Measurements from ENCODE around the gene PIAS4. TPM values are rescaled to one million over a fixed set of nuclear protein-coding genes. Genes with fewer than 3 reads are reported as not detected.

Gene PIAS4
- total and polyA plus RNA-seq, 7 donors, result 7.2 to 29.9 (median 18.6) TPM

DNA sequence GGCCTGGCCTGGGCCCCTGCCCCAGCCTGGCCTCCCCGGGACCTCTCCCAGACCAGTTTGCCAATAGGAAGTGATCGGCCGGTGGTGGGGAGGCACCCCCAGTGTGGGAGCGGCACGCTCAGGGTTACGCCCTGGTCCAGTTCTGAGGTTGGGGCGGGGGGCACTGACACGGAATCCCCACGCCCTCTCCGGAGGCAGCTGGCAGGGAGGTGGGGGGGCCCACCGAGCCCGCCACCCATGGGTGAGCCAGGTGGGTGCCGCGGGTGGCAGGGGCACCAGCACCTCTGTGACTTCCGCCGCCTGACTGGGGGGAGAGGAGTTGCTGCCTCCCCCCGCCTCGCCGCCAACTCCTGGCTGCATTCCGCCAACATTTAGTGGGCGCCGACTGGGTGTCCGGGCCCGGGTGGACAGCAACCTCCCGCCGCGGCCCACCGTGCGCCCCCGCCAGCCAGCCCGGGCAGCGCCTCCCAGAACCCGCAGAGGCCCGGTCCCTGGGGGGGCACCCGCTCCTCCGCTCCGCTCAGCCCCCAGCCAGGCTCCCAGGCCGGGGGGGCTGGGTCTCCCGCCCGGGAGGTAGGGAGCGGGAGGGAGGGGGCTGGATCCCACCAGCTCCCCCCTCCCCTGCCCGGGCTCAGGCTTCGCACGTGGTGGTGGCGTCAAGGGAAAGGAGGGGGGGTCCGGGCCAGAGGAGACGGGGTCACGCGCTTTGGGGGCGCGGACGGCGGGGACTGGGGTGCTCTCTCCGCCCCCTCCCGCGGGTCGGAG lies 57.1 kb downstream of the PIAS4 start:
- peak overlapping the region; percentile 67 to 95 (median 89) for H3K4me3 ChIP-seq
- intact Hi-C loops (cut with DNase I), result loop anchor here (5.0 kb wide), 1 partner anchor 77 kb away; the partner anchor contains the start of gene EEF2
- peak; percentile 89 for DNase-seq

DNA sequence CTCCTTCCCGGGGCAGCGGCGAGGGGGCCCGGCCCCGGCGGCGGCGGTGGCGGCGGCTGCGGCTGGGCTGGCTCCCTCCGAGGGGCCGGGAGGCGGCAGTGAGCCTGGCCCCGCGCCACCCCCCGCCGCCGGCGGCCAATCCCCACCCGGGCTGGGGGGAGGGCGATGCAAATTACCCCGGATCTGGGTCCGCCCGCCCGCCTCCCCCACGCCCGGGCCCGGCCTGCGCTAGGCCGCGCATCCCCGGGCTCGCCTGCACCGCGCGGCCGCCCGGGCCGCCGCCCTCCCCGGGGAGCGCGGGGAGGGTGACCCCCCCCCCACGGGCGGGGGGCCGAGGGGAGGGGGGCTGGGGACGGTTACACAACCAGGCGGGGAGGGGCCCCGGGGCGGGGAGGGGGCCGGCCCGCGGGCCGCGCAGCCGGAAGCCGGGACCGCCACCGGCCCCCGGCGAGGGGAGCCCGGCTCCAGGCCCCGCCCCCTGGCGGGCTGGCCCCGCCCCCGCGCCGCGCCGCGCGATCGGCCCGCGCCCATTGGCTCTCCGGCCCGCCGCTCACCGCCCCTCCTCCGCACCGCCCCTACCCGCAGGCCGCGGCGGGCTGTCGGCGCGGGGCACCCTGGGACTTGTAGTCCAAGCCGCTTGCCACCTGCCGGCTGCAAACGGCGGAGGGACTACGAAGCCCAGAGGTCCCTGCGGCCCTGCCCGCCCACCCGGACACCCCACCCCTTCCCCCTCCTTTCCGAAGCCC lies 58.1 kb downstream of the PIAS4 start:
- Histone ChIP-seq H3K9me3 (no peaks in the 10 kb centered on the region), H3K4me3 (peak overlapping the region; percentile 89 to 100 (median 94)), H3K27ac (peak overlapping the region; percentile 99 to 100 (median 100)), H3K27me3 (no peaks in the 10 kb centered on the region), H3K36me3 (peaks cover 0 to 6% (median 3%) of the 10 kb centered on the region in 4 donors), H3K4me1 (peaks cover 0 to 54% (median 45%) of the 10 kb centered on the region in 4 donors)
- intact Hi-C loops (cut with DNase I), result loop anchor here (2.0 to 5.0 kb wide), 2 partner anchors 59 to 78 kb away; partner anchors contain the start of genes EEF2 and PIAS4
- TF ChIP-seq POLR2AphosphoS5 (IDR thresholded peaks at IDR 0.05) (peak in 1 of 4 donors; percentile 18), POLR2A (IDR thresholded peaks at IDR 0.05) (no peak), EP300 (IDR thresholded peaks at IDR 0.05) (no peak)
- 1% methylated on average over 98 of the region's 98 CpGs for WGBS, 2 donors
- peak; percentile 99 for DNase-seq

More for the DNA sequence above, 57.1 kb downstream of the PIAS4 start:
- WGBS, 2 donors, result 0 to 1% methylated on average over 57 of the region's 57 CpGs
- TF ChIP-seq POLR2AphosphoS5 (IDR thresholded peaks at IDR 0.05), result peak in 3 of 4 donors; percentile 12 to 68 (median 37)
- peak in 1 of 4 donors; percentile 2 for TF ChIP-seq EP300 (IDR thresholded peaks at IDR 0.05)
- TF ChIP-seq POLR2A (IDR thresholded peaks at IDR 0.05), result no peak
- H3K27me3 ChIP-seq, result no peaks in the 10 kb centered on the region
- H3K4me1 ChIP-seq, result peaks cover 0 to 63% (median 54%) of the 10 kb centered on the region in 4 donors
- peaks cover 0 to 6% (median 3%) of the 10 kb centered on the region in 4 donors for H3K36me3 ChIP-seq
- H3K27ac ChIP-seq, result peak overlapping the region; percentile 97 to 100 (median 98)
- H3K9me3 ChIP-seq, result no peaks in the 10 kb centered on the region

DNA sequence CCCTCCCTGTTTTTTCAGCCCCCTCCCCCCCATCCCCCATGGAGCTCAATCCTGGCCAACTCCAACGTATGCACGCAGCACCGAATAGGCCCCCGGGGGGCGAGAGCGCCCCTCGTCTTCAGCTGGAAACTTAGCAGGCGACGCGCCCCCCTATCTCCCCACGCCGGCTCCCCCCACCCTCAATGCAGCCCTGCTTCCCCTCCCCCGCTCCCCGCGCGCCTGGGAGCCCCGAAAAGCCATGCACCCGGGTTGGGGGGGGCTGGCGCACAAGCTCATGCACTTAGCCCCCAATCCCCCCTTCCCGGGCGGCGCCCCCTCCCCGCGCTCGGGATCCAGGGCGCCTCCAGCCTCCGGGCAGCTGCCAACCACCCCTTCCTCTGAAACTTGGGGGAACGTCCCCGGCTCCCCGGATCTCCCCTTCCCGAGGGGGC lies 58.7 kb downstream of the PIAS4 start:
- peak in 3 of 4 donors; percentile 26 to 38 (median 27) for TF ChIP-seq POLR2AphosphoS5 (IDR thresholded peaks at IDR 0.05)
- TF ChIP-seq, protein P1, sequence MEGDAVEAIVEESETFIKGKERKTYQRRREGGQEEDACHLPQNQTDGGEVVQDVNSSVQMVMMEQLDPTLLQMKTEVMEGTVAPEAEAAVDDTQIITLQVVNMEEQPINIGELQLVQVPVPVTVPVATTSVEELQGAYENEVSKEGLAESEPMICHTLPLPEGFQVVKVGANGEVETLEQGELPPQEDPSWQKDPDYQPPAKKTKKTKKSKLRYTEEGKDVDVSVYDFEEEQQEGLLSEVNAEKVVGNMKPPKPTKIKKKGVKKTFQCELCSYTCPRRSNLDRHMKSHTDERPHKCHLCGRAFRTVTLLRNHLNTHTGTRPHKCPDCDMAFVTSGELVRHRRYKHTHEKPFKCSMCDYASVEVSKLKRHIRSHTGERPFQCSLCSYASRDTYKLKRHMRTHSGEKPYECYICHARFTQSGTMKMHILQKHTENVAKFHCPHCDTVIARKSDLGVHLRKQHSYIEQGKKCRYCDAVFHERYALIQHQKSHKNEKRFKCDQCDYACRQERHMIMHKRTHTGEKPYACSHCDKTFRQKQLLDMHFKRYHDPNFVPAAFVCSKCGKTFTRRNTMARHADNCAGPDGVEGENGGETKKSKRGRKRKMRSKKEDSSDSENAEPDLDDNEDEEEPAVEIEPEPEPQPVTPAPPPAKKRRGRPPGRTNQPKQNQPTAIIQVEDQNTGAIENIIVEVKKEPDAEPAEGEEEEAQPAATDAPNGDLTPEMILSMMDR (IDR thresholded peaks at IDR 0.05), result no peak
- TF ChIP-seq POLR2A (IDR thresholded peaks at IDR 0.05), result no peak
- H3K36me3 ChIP-seq, result peaks cover 0 to 6% (median 3%) of the 10 kb centered on the region in 4 donors
- peak overlapping the region; percentile 98 to 100 (median 99) for H3K27ac ChIP-seq
- no peaks in the 10 kb centered on the region for H3K9me3 ChIP-seq
- intact Hi-C loops (cut with DNase I), result loop anchor here (2.0 to 5.0 kb wide), 2 partner anchors 59 to 79 kb away; partner anchors contain the start of genes EEF2 and PIAS4
- WGBS, 2 donors, result 1 to 2% methylated on average over 31 of the region's 31 CpGs
- H3K4me3 ChIP-seq, result peak overlapping the region; percentile 81 to 100 (median 94)
- peak; percentile 84 for DNase-seq
- peaks cover 0 to 48% (median 39%) of the 10 kb centered on the region in 4 donors for H3K4me1 ChIP-seq
- H3K27me3 ChIP-seq, result no peaks in the 10 kb centered on the region

DNA sequence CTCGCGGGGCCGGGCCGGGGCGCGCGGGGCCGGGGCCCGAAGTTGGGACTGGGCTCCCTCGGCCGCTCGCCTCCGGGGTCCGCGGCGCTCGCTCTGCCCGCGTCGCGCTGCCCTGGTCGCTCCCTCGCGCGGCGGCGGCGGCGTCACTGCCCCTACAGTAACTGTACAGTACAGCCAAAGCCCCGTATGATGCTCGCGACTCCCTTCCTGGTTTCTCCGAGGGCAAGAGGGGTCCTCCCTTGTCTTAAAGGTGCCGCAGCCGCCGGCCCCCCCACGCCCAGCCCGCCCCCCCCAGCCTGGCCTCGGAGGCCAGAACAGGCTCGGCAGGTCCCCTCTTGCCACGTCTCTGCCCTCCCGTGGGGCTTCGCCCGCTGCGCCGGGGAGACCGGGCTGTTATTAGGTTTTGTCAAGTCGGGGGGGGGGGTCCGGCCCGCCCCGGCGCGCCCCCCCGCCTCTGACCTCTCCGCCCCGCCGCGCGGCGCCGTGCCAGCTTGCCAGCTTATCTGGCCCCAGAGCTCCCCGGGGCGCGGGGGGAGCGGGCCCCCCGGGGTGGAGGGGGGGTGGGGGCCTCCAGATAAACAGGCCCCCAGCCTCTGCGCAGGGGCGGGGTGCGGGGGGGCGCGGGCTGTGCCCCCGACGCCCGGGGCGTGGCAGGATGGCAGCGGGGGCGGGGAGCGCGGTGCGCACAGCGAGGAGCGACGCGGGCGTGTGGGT lies 59.3 kb downstream of the PIAS4 start, which contains the start of gene ZBTB7A:
ZBTB7A (minus strand) TSS at position 218 of the 714 bp plus-strand sequence. CDS start 11,667 bp downstream, outside the sequence.
- Histone ChIP-seq H3K27me3 (no peaks in the 10 kb centered on the region), H3K27ac (peak within 1 kb of the TSS; percentile 99 to 100 (median 100)), H3K9me3 (no peaks in the 10 kb centered on the region), H3K4me3 (peak within 1 kb of the TSS; percentile 89 to 100 (median 94)), H3K36me3 (peaks cover 0 to 6% (median 3%) of the 10 kb centered on the region in 4 donors), H3K4me1 (peaks cover 0 to 41% (median 32%) of the 10 kb centered on the region in 4 donors)
- intact Hi-C loops (cut with DNase I), result loop anchor here (2.0 to 5.0 kb wide), 2 partner anchors 60 to 80 kb away; partner anchors contain the start of genes EEF2 and PIAS4
- peak; percentile 95 for DNase-seq
- 1% methylated on average over 80 to 85 of the region's 85 CpGs for WGBS, 2 donors
- TF ChIP-seq POLR2AphosphoS5 (IDR thresholded peaks at IDR 0.05), result peak; percentile 42 to 86 (median 82)
- no peak for TF ChIP-seq EP300 (IDR thresholded peaks at IDR 0.05)

DNA sequence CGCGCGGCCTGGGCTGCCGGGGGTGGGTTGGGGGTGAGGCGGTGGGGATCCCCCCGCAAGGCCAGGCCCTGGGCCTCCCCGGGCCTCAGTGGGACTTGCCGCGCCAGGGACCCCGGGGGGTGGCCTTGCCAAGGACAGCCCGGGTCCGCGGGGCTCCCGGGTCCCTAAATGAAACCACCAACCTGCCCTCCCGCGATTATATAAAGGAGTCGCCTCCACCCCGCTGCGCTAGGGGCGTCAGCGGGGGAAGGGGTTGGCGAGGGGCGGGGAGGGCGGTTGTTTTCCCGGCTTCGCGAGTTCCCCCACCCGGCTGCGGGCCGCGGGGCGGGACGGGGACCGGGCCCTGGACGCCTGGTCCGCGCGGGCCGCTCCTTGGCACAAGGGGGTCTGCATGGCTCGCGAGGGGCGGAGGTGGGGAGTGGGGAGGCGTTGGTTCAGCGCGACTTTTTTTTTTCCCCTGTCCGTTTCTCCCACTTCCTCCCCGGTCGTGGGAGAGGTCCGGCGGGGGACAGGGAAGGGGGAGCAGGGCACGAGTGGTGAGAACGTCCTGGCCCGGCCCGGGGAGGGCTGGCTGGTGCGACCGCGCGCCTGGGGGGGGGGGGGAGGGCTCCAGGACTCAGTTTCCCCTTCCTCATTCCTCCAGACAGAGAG lies 60.0 kb downstream of the PIAS4 start:
- peak overlapping the region; percentile 98 to 100 (median 99) for H3K27ac ChIP-seq
- no peaks in the 10 kb centered on the region for H3K27me3 ChIP-seq
- H3K9me3 ChIP-seq, result no peaks in the 10 kb centered on the region
- intact Hi-C loops (cut with DNase I), result loop anchor here (2.0 to 5.0 kb wide), 2 partner anchors 61 to 80 kb away; partner anchors contain the start of genes EEF2 and PIAS4
- peaks cover 0 to 34% (median 26%) of the 10 kb centered on the region in 4 donors for H3K4me1 ChIP-seq
- DNase-seq, result no peak
- H3K36me3 ChIP-seq, result peaks cover 0 to 6% (median 3%) of the 10 kb centered on the region in 4 donors
- TF ChIP-seq, protein P1 (IDR thresholded peaks at IDR 0.05), result peak in 1 of 4 experiments; percentile 16
- no peak for TF ChIP-seq EP300 (IDR thresholded peaks at IDR 0.05)
- TF ChIP-seq POLR2A (IDR thresholded peaks at IDR 0.05), result peak in 1 of 2 donors; percentile 10
- peak in 2 of 4 donors; percentile 56 to 61 for TF ChIP-seq POLR2AphosphoS5 (IDR thresholded peaks at IDR 0.05)
- WGBS, 2 donors, result 1% methylated on average over 58 of the region's 58 CpGs
- peak overlapping the region; percentile 81 to 100 (median 94) for H3K4me3 ChIP-seq
